HG02588 (cell line): ENCODE results near the gene CRISPLD2.

Experiments
- ATAC-seq: cut with Tn5 transposase; IDR thresholded peaks from one replicate; pipeline ENCODE4 v1.9.1; 2021; ENCODE audit warnings: mild to moderate bottlenecking, moderate library complexity; ENCODE audit not compliant: unreplicated experiment

CRISPLD2 gene

DNA sequence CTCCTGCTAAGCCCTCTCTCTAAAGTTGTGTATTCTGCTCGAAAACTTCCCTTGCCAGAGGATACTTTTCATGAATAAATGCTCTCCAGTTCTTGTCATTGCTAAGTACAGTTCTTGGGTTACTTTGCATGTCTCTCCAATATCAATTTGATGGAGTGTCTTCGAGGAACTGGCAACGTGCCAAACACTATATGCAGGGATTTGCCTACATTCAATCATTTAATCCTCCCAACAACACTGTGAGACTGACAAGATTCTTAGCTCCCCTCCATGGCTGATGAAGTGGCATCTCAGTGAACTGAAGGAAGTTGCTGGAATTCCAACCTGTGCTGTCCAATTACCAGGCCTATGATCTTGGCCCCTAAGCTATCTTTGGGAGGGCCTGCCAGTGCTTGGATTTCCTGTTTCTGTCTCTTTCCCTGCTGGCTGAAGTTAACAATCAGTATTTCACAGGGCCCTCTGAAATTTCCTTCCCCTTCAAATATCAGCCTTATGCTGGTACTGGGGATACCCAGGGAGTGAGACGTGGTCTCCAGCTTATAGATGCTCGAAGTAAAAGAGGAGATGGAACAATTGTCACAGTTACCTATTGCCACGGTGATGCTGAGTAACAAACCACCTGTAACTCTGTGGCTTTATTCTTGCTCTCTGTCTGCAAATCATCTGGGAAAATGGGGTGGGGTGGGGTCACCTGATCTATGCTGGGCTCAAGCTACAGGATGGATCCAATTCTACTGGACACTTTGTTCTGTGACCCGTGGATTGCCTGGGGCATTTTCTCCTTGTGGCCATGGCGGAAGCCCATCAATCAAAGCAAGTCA lies 19.4 kb upstream of the CRISPLD2 start:
- no peak for ATAC-seq

DNA sequence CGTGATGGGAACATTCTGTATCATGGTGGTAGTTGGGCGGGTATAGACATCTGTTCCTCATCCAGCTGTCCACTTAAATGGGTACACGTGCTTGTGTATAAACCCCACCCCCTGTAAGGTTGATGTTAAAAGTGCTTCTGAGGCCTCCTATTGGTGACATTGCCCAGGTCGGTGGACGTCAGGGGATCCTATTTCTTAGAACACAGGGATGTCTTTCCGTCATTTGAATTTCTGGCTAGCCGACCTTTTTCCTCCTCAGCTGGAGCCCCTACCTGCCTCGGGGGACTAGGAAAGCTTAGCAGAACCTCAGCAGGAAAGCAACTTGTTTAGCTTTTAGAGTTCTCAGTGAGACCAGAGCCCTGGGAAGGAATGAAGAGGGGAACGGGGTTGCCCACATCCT lies 16.6 kb upstream of the CRISPLD2 start:
- no peak for ATAC-seq

DNA sequence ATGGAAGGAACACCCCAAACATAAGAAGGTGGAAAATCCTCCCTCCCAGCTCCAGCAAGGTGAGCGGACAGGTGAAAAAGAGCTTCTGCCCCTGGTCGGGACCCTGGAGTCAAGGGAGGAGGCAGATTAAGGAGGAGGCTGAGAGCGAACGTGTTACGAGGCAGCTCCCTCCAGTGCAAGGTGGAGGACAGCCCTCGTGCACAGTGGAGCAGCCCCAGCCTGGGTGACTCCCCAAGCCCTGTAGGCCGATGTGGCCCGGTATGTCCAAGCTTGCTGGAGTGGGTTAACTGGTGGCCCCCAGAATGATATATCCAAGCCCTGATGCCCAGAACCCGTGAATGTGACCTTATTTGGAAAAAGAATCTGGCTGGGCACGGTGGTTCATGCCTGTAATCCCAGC lies 15.5 kb upstream of the CRISPLD2 start:
- ATAC-seq: no peak

DNA sequence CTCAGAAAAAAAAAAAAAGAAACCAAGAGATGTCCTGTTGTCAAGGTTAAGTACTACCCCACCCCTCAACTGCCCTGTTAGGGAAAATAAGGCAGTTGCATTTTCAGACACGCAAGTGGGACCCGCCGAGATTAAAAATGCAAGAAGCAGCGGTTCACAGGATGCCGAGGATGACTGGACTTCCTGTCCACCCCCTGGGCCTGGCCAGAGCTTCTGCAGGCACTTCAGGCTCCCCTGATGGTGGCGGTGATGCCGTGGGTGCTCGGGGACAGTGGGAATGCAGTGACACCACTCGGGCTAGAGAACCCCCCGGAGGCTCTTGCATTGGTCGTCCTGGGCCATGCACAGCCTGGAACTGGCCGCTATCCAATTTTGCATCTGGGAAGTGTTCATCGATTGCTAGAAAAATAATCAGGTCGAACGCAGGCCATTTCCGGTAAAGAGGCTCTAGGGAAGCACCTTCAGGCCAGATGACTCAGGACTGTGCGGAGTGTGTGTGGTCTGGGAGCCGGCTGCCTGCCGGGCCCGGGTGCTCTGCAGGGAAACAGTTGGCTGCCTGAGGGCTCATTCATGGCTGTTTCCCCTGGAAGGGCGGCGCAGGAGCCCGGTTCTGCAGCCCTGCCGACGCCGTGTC lies 13.4 kb upstream of the CRISPLD2 start:
- ATAC-seq: no peak

DNA sequence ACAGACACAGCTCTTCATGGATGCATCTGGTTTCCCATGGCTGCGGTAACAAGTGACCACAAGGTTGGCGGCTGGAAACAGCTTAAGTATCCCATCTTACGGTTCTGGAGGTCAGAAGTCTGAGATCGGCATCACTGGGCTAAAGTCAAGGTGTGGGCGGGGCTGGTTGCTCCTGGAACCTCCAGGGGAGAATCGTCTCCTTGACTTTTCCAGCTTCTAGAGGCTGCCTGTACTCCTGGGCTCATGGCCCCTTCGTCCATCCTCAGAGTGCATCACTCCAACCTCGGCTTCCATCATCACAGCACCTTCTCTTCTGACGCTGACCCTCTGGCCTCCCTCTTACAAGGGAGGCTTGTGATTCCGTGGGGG lies 12.9 kb upstream of the CRISPLD2 start:
- no peak for ATAC-seq

DNA sequence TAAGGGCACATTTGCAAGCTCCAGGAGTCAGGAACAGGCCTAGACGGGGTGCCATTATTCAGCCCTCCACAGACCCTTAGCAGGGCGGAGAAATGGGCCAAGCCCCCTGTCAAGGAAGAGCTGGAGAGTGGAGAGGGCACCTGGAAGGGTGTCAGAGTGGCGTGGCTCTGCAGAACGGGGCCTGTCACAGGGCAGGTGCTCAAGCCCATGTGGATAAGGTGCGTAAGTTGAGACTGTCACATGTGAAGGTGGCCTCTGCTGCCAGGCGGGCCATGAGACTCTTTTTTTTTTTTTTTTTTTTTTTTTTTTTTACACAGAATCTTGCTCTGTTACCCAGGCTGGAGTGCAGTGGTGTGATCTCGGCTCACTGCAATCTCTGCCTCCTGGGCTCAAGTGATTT lies 12.0 kb upstream of the CRISPLD2 start:
- ATAC-seq: no peak

DNA sequence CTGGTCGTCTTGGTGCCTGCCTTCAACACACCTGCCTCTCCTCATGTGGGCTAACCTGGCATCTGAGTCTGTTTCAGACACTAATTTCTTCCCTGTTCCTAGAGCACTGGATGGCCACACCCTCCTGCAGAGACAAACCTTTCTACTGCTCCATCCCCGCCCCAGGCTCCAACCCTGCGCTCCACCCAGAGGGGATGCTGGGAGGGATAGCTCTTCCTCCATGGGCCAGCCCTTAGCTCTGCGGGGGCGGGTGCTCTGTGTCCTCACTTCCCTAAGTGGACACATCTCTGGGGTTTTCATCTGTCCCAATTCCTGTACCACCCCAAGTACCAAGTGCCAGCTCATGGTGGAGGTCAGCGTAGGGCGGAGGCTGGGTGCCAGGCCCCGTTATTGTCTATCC lies 11.0 kb upstream of the CRISPLD2 start:
- ATAC-seq: no peak

DNA sequence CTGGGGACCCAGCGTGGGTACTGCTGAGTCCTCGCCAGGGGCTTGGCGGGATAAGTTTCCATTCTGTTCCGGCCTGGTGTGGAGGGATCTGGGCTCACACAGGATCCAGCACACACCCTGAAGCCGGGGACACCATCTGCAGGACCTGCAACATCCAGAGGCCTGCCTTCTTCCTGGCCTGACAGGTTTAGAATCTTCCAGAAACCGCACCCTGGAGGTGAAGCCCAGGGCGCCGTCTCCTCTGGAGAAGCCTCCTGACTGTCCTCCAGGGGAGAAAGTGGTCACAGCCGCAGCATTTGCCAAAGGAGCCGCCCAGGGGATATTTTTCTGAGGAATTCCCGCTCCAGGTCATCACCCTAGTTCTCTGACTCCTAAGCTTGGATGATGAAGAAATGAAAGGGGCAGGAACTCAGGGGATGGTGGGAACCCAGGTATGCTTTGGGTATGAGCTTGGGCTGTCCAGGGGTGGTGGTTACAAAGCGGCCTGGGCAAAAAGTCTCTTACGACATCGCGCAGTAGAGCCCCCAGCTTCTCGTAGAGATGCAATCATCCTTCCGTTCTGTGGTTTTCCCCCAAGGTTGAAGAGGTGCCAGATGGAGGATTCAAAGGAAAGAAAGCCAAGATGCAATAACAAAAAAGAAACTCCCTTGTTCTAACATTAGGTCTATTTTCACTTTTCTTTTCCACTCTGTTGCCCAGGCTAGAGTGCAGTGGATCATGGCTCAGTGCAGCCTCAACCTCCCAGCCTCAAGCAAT lies 9.1 kb upstream of the CRISPLD2 start:
- ATAC-seq: no peak

DNA sequence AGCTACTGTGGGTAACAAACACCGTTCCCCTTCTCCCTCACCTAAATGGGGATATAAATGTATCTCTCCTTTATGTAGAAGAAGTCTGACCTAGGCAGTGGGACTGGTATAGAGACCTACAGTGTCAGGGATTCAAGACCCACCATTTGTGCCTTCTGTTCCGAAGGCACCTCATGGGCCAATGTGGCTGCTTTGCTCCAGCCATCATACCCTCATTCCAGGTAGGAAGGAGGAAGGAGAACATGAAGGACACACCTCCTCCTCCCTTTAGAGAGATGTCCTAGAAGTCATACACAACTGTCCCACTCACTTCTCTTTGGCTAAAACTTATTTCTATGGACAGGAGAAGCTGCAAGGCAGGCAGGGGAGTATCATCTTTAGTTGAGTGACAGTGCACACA lies 8.3 kb upstream of the CRISPLD2 start:
- ATAC-seq: no peak

DNA sequence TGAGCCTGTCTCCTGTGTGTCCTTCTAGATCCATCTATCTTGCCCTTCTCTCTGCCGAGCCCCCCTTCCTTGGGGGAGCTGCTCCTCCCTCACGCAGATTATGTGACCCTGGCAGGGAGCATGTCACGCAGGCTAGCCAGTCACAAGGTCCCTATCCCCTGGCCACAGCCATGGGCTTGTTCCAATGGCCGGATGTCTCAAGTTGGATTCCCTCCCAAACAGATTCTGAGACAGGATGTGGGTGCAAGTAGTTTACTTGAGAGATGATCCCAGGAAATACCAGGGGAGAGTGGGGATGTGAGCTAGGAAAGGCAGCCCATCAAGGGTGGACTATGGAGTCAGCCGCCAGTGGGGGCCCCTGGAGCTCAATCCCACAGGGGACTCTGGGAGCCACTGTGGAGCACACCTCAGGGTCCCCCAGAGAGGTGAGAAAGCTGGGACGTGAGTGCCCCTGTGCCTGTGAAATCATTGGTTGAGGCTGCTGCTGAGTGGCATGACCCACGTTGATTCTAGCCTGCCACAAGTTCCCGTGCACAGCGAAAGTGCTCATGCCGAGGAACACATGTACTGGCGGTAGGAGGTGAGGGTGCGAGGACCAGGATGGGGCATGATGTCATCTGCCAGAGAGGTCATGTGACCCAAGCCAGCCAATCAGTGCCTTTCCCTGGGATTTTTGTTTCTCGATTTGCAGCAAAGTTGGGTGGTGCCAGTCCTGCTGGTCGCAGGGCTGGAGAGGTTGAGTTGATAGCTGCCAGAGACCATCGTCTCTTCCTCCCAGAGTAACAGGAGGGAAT lies 6.4 kb upstream of the CRISPLD2 start:
- no peak for ATAC-seq

DNA sequence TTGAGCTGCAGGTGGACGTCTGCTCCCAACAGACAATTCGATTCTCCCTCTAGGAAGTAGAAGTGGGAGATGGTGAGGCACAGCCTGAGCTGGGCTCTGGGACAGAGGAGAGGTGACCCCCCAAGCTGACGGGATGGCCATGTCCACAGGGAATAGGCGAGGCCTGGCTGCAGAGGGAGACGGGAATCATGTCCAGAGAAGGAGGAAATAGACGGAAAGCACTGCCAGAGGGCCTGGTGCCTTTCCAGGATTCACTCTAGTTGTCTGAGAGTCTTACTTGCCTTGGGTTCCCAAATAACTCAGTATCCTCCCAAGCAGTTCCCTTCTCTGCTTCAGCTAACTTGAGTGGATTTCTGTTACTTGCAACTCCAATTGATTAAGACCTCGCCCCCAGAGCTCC lies 4.3 kb upstream of the CRISPLD2 start:
- no peak for ATAC-seq

DNA sequence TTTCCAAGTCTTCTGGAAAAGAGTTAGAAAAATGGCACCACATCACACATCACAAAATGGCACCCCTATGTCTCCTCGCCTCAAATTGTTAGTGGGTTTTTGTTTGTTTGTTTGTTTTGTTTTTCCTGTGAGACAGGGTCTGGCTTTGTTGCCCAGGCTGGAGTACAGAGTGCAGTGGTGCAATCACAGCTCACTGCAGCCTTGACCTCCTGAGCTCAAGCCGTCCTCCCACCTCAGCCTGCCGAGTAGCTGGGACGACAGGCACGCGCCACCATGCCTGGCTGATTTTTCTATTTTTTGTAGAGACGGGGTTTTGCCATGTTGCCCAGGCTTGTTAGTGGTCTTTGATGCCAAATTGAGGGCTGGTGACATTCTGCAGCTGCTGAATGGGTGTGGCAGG lies 3.8 kb upstream of the CRISPLD2 start:
- no peak for ATAC-seq

DNA sequence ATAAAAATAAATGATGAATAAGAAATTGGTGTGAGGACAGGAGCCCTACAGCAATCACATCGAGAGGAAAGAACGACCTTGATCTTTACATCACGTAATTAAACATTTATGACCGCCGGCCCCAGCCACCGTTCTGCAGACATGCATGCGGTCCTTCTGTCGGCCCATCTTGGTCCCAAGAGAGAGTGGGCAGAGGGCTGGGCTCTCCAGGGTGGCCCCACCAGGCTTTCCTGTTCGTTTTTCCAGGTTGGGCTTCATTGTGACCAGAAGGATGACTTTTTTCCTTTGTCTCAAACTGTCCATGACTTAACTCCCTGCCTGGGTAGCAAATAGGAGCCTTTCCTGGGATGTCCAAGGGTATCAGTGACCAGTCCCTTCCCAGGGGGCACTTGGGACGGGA lies 3.3 kb upstream of the CRISPLD2 start:
- no peak for ATAC-seq

DNA sequence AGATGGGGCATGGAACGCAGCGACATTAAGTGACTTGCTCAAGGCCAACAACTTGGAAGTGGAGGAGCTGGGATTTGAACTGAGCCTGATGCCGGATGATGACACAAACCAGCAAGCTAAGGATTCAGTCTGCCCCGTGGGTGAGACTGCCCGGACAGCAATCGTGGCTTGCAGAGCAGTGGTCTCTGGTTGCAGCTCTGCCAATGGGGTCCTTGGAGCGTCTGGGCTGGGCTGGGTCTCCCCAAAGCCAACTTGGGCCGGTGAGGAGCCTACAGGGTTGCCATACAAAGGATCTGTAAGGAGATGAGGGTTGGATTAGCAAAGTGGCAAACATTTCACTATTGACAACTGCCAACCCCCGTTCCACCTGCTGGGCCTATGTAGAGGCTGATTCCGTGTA lies 2.6 kb upstream of the CRISPLD2 start:
- ATAC-seq: no peak

DNA sequence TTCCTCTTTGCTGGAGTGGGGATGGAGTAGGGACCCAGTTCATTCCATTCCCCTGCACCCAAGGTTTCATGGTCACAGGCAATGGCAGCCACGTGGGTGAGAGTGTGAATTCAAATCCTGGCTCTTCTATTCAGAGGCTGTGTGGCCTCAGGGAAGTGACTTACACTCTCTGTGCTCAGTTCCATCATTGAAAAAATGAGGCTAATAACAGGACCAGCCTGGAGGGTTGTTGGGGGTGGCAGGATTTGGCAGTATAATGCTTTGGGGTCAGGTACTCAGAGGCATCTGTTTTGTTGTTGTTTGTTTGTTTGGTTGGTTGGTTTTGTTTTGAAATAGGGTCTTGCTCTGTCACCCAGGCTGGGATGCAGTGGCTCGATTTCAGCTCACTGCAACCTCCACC lies 2.2 kb upstream of the CRISPLD2 start:
- ATAC-seq: no peak

DNA sequence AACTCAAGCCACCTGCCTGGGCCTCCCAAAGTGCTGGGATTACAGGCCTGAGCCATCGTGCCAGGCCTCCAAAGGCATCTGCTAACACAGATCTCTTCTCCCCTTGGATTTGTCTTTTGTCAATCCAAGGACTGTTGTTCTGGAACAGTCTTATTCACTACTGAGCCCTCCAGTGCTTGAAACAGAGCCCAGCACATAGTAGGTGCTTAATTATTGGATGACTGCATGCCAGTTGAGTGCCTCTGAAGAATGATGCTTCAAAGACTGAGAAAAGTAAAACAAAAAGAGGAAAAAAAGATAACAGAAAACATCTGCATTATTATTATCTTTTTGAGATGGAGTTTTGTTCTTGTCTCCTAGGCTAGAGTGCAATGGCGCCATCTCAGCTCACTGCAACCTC lies 1.7 kb upstream of the CRISPLD2 start:
- ATAC-seq: no peak

DNA sequence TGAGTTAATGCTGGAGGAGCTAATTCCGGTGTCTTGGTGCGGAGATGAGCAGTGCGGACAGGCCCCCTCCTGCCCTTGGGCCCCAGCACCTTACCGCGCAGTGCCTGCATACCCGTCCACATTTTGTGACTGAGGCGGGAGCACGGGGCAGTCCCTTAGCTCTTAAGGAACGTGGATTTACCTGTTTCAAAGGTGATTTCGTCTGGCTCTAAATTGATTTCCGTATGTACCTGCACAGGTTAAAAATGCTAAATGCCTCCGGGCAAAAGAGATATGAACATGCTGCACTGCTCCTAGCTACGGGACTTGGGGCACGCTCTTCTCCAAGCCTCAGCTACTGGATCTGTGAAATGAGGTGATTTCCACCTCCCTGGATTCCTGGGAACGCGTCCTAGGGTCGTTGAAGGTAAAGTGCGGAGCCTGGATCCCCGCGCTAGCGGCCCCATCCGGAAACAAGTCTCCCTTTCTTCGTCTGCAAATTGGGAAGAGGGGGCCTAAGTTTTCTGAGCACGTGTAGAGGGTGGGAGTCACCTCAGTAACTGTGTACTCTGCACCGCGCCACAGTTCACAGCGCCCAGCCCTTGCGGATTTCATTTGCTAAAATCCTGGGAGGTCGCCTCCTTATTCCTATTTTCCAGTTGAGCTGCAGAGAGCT lies 669 bp upstream of the CRISPLD2 start:
- no peak for ATAC-seq

DNA sequence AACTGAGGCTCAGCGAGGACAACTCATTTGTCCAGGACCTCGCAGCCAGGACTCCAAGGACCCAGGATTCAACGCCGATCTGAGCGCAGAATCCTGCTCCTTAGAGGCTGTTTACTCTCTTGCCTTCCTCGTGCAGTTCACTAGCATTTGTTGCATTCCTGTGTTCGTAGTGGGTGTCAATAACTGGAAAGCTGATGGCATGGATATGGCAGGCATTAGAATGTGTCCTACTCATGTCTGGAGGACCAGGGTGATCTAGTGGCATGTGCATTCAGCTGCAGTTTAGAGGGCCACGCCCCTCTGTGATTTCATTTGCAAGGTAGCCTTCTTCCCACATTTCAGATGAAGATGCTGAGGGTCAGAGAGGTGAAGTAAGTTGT lies 510 bp downstream of the CRISPLD2 start:
- ATAC-seq: no peak

DNA sequence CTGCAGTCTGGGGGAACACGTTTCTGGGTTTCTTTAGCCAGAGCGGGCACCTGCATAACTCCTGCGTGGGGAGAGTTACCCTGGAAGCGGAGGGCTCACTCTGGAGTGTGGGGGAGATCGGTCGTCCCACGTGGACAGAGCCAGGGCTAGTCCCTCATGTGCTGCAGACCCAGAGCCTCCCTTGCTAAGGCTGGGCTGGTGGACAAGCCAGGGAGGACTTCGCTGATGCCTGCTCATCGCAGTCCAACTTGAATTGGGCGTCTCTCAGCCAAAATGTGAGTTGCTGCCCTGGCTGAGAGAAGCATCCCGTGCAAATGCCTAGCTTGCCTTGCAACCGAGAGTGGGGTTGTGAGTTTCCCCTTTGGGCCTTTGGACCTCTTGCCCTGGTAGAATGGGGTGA lies 986 bp downstream of the CRISPLD2 start:
- ATAC-seq: no peak

DNA sequence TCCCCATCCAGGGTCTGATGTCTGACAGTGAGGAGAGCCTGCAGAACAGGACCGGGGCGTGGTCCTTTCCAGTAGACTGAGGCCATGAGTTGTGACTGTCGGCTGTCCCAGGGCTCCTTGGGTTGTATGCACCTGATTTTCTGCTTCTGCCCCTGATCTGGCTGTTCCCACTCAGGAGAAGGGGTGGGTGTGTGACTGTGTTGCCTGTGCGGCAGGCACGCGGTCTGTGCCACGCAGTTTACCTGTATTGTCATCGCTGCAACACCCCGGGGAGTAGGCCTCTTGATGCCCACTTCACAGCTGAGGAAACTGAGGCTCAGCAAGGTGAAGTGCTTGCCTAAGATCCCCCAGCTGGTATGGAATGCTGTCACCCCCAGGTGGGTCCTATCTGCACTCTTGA lies 1.4 kb downstream of the CRISPLD2 start:
- ATAC-seq: no peak
